Breast epithelium (tissue), 4 donors: ENCODE measurements around the gene CEP112. TPM values are rescaled to one million over a fixed set of nuclear protein-coding genes. Genes with fewer than 3 reads are reported as not detected.

Experiments
- DNase-seq, 2 donors: peaks; one replicate each; pipeline ENCODE4 v3.0.0-alpha.2; 2019; ENCODE audit warnings: low spot score in 2 of 2
- H3K27ac ChIP-seq, 2 donors: fragments of 200-600 bp; sonication (generic) in 1 of 2; one replicate each; pipeline ENCODE4 v1.5.1; 2016 to 2019; ENCODE audit warnings: mild to moderate bottlenecking in 1 of 2
- H3K27me3 ChIP-seq, 2 donors: fragments of 200-600 bp; sonication (generic) in 1 of 2; one replicate each; pipeline versions ENCODE4 v1.5.1 to v1.6.0; 2017 to 2019; ENCODE audit warnings: control low read depth in 1 of 2, mild to moderate bottlenecking in 1 of 2
- H3K36me3 ChIP-seq: fragments of 200-600 bp; one replicate; pipeline ENCODE4 v1.5.1; 2019
- H3K4me1 ChIP-seq, 2 donors: fragments of 200-600 bp; sonication (generic); one replicate each; pipeline ENCODE4 v1.5.1; 2016 to 2019; ENCODE audit warnings: control low read depth in 1 of 2
- H3K4me3 ChIP-seq, 3 donors: fragments of 200-600 bp; sonication (generic); 1 replicate in 2 of 3; 2 replicates in 1 of 3; pipeline ENCODE4 v1.5.1; 2016 to 2019; ENCODE audit warnings: mild to moderate bottlenecking in 3 of 3, moderate library complexity in 2 of 3
- H3K9me3 ChIP-seq, 2 donors: fragments of 200-600 bp; sonication (generic) in 1 of 2; one replicate each; pipeline ENCODE4 v1.5.1; 2016 to 2019; ENCODE audit warnings: control low read depth in 1 of 2
- CTCF ChIP-seq, 3 donors: fragments of 450-650 bp; IDR thresholded peaks; one replicate each; pipeline ENCODE4 v1.5.1; 2016 to 2017; ENCODE audit warnings: antibody characterized with exemption in 3 of 3, mild to moderate bottlenecking in 3 of 3, moderate library complexity in 3 of 3
- POLR2A ChIP-seq: fragments of 450-650 bp; IDR thresholded peaks from one replicate; pipeline ENCODE4 v1.6.1; 2016; ENCODE audit warnings: antibody characterized with exemption, mild to moderate bottlenecking, moderate library complexity
- POLR2AphosphoS5 ChIP-seq, 3 donors: sonication (generic); formaldehyde crosslinking; IDR thresholded peaks; one replicate each; pipeline ENCODE4 v1.6.1; 2017; ENCODE audit warnings: antibody characterized with exemption in 3 of 3
- intact Hi-C: fragments of 100-400 bp; cut with DNase I; formaldehyde crosslinking; loops from one replicate; pipeline ENCODE4 v1.15.1; 2023; ENCODE audit warnings: low total_unique reads
- total RNA-seq, 3 donors: library from RNA; depleted of rRNA; stranded (reverse); fragments of >200 nt; gene quantifications; one replicate each; pipeline ENCODE4 v1.1.0, GENCODE V29; 2016

The CEP112 gene
- total RNA-seq, 3 donors from 2014 or later: 12.9 to 27.2 (median 18.0) TPM

- TF ChIP-seq POLR2AphosphoS5 (IDR thresholded peaks at IDR 0.05): no peak
- no peak for TF ChIP-seq CTCF (IDR thresholded peaks at IDR 0.05)
- TF ChIP-seq POLR2A: no peak
- no peak for DNase-seq
Measured at GRCh38 chr17:66016231-66016630, 175.7 kb downstream of the CEP112 start.

GRCh38 chr17:66008680-66009079, 183.3 kb downstream of the CEP112 start:
- Histone ChIP-seq H3K4me1 (no peaks in the 10 kb centered on the region), H3K27ac (no peak overlapping the region), H3K27me3 (no peaks in the 10 kb centered on the region), H3K36me3 (no peaks in the 10 kb centered on the region), H3K9me3 (no peaks in the 10 kb centered on the region), H3K4me3 (no peak overlapping the region)
- no peak for DNase-seq
- TF ChIP-seq CTCF (IDR thresholded peaks at IDR 0.05): no peak
- no peak for TF ChIP-seq POLR2A
- TF ChIP-seq POLR2AphosphoS5 (IDR thresholded peaks at IDR 0.05): no peak
- intact Hi-C loops: no loop called here

More at GRCh38 chr17:66016231-66016630, 175.7 kb downstream of the CEP112 start:
- no peaks in the 10 kb centered on the region for H3K36me3 ChIP-seq
- H3K4me3 ChIP-seq: no peak overlapping the region
- no peaks in the 10 kb centered on the region for H3K4me1 ChIP-seq
- no peaks in the 10 kb centered on the region for H3K27me3 ChIP-seq
- no peak overlapping the region for H3K27ac ChIP-seq
- intact Hi-C loops: no loop called here
- H3K9me3 ChIP-seq: no peaks in the 10 kb centered on the region

- Histone ChIP-seq H3K4me1 (no peaks in the 10 kb centered on the region), H3K9me3 (no peaks in the 10 kb centered on the region), H3K27ac (no peak overlapping the region), H3K36me3 (no peaks in the 10 kb centered on the region), H3K4me3 (no peak overlapping the region), H3K27me3 (no peaks in the 10 kb centered on the region)
- intact Hi-C loops: no loop called here
- DNase-seq: no peak
- no peak for TF ChIP-seq CTCF (IDR thresholded peaks at IDR 0.05)
- no peak for TF ChIP-seq POLR2AphosphoS5 (IDR thresholded peaks at IDR 0.05)
- no peak for TF ChIP-seq POLR2A
Measured at GRCh38 chr17:66006654-66007053, 185.3 kb downstream of the CEP112 start.

- no peaks in the 10 kb centered on the region for H3K4me1 ChIP-seq
- no peak for DNase-seq
- intact Hi-C loops: no loop called here
- no peaks in the 10 kb centered on the region for H3K9me3 ChIP-seq
- no peak overlapping the region for H3K27ac ChIP-seq
- no peak overlapping the region for H3K4me3 ChIP-seq
- no peaks in the 10 kb centered on the region for H3K36me3 ChIP-seq
- no peaks in the 10 kb centered on the region for H3K27me3 ChIP-seq
- no peak for TF ChIP-seq CTCF (IDR thresholded peaks at IDR 0.05)
- TF ChIP-seq POLR2A: no peak
- no peak for TF ChIP-seq POLR2AphosphoS5 (IDR thresholded peaks at IDR 0.05)
Measured at GRCh38 chr17:66002812-66003211, 189.1 kb downstream of the CEP112 start.

- intact Hi-C loops: no loop called here
- DNase-seq: no peak
- H3K9me3 ChIP-seq: no peaks in the 10 kb centered on the region
- TF ChIP-seq POLR2AphosphoS5 (IDR thresholded peaks at IDR 0.05) (no peak), CTCF (IDR thresholded peaks at IDR 0.05) (no peak), POLR2A (no peak)
- H3K4me3 ChIP-seq: no peak overlapping the region
- no peaks in the 10 kb centered on the region for H3K27me3 ChIP-seq
- H3K36me3 ChIP-seq: no peaks in the 10 kb centered on the region
- H3K27ac ChIP-seq: no peak overlapping the region
- H3K4me1 ChIP-seq: no peaks in the 10 kb centered on the region
Measured at GRCh38 chr17:66002063-66002585, 189.8 kb downstream of the CEP112 start.
